Ecto neural progenitor cell (in vitro differentiated cells): ENCODE data around the gene GOLGA6L2.
"Not testable (repeated sequence)": the region's sequence is repeated elsewhere in the genome, so short reads cannot be mapped to it uniquely, and the experiment has no call there.

Experiments used
- DNase-seq: peaks from one replicate; pipeline ENCODE4 v3.0.0-alpha.2; 2018; ENCODE audit warnings: low spot score

Gene GOLGA6L2

GRCh38 chr15:23422946-23423708 is 23.9 kb downstream of the GOLGA6L2 start:
- no peak for DNase-seq

- DNase-seq: no peak
Measured at GRCh38 chr15:23422099-23422945, 24.7 kb downstream of the GOLGA6L2 start.

- DNase-seq: no peak
Measured at GRCh38 chr15:23420806-23421575, 26.1 kb downstream of the GOLGA6L2 start.

GRCh38 chr15:23416349-23417276 is 30.4 kb downstream of the GOLGA6L2 start:
- peak; percentile 58 for DNase-seq

GRCh38 chr15:23415866-23416265 is 31.2 kb downstream of the GOLGA6L2 start:
- not testable (repeated sequence) for DNase-seq

GRCh38 chr15:23415321-23415865 is 31.6 kb downstream of the GOLGA6L2 start:
- no peak for DNase-seq

GRCh38 chr15:23412881-23413600 is 34.0 kb downstream of the GOLGA6L2 start:
- not testable (repeated sequence) for DNase-seq

- no peak for DNase-seq
Measured at GRCh38 chr15:23411841-23412240, 35.2 kb downstream of the GOLGA6L2 start.

GRCh38 chr15:23403550-23403949 is 43.5 kb downstream of the GOLGA6L2 start:
- DNase-seq: no peak

- DNase-seq: no peak
Measured at GRCh38 chr15:23402544-23402943, 44.5 kb downstream of the GOLGA6L2 start.

- no peak for DNase-seq
Measured at GRCh38 chr15:23402140-23402539, 44.9 kb downstream of the GOLGA6L2 start.

GRCh38 chr15:23401627-23402026 is 45.4 kb downstream of the GOLGA6L2 start:
- DNase-seq: no peak

- not testable (repeated sequence) for DNase-seq
Measured at GRCh38 chr15:23399207-23399606, 47.8 kb downstream of the GOLGA6L2 start.

- not testable (repeated sequence) for DNase-seq
Measured at GRCh38 chr15:23398357-23398756, 48.7 kb downstream of the GOLGA6L2 start.

GRCh38 chr15:23397779-23398178 is 49.3 kb downstream of the GOLGA6L2 start:
- DNase-seq: no peak

GRCh38 chr15:23395832-23396231 is 51.2 kb downstream of the GOLGA6L2 start:
- DNase-seq: no peak

GRCh38 chr15:23395030-23395692 is 51.9 kb downstream of the GOLGA6L2 start:
- no peak for DNase-seq
